Measurements from ENCODE around the gene FCHO2.

DNA sequence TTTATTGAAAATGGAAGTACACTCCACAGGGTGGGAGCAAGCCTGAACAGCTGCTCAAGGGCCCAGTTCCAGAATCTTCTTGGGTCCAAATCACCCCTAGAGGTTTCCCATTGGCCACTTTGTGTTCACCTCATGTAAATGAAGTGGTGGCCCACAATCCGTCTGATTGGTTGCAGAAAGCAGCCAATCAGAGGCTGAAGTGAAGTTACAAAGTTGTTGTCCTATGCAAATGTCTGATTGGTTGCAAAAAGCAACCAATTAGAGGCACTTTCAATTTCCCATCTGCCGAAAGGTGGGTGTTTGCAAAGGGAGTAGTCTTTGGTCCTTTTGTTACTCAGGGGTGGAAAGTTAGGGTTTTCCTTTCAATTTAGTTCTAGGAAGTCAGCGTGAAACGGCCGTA is 173.3 kb downstream of the FCHO2 start:
- TF ChIP-seq, protein P1, sequence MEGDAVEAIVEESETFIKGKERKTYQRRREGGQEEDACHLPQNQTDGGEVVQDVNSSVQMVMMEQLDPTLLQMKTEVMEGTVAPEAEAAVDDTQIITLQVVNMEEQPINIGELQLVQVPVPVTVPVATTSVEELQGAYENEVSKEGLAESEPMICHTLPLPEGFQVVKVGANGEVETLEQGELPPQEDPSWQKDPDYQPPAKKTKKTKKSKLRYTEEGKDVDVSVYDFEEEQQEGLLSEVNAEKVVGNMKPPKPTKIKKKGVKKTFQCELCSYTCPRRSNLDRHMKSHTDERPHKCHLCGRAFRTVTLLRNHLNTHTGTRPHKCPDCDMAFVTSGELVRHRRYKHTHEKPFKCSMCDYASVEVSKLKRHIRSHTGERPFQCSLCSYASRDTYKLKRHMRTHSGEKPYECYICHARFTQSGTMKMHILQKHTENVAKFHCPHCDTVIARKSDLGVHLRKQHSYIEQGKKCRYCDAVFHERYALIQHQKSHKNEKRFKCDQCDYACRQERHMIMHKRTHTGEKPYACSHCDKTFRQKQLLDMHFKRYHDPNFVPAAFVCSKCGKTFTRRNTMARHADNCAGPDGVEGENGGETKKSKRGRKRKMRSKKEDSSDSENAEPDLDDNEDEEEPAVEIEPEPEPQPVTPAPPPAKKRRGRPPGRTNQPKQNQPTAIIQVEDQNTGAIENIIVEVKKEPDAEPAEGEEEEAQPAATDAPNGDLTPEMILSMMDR (IDR thresholded peaks at IDR 0.05; ENCODE audit: low read depth, low read length, poor library complexity, severe bottlenecking): no peak
- TF ChIP-seq EZH2phosphoT487 (IDR thresholded peaks at IDR 0.05; ENCODE audit: borderline replicate concordance, low read length): no peak

Measured in DOHH2 (cell line).